PC-9 (cell line): ENCODE data around the gene HS3ST4.

ENCODE experiments used
- CTCF ChIP-seq: fragments of 200-600 bp; sonication (generic); conservative IDR thresholded peaks from 2 replicates; pipeline ENCODE4 v1.6.1; 2017; ENCODE audit warnings: mixed run types, antibody characterized with exemption, mild to moderate bottlenecking, moderate library complexity
- EZH2 ChIP-seq: fragments of 200-600 bp; sonication (generic); IDR thresholded peaks from 2 replicates; pipeline ENCODE4 v1.8.0; 2017; ENCODE audit warnings: antibody characterized with exemption, low read depth

GRCh38 chr16:25859645-25860044 is 167.9 kb downstream of the HS3ST4 start:
- no peak for TF ChIP-seq CTCF
- no peak for TF ChIP-seq EZH2
